ENCODE results near the gene MAP2K2. TPM values are rescaled to one million over a fixed set of nuclear protein-coding genes. Genes with fewer than 3 reads are reported as not detected.

MAP2K2 gene
- total and polyA plus RNA-seq, 9 of the 15 experiments (the other 6 are each of a cell fraction or from before 2014, with no cell fraction given), result 1.0 to 151 (median 58.3) TPM

DNA sequence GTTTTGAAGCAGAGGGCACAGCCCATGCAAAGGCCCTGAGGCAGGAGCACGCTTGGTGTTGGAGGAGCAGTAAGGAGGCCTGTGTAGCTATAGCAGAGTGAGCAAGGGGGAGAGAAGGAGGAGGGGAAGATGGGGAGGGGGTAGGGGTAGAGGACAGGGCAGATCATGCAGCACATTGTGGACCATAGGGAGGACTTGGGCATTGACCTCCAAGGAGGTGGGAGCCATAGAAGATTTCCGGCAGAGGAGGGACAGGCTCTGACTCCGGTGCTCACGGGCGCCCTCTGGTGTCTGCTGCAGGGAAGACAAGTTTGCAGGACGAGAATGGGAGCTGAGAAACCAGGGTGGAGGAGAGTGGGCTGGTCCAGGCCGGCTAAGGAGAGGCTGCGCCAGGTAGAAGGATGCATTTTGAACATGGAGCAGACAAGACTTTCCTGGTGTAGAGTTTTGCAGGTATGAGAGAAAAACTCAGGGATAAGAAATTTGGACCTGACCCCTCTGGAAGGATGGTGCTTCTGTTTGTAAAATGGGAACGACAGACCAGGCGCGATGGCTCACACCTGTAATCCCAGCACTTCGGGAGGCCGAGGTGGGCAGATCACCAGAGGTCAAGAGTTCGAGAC is 15.8 kb upstream of the MAP2K2 start:
- intact Hi-C loops (cut with micrococcal nuclease), result loop anchor here (1.0 to 5.0 kb wide), 3 partner anchors 47 to 152 kb away; partner anchors contain the start of gene EEF2
- Histone ChIP-seq H3K27me3 (ENCODE audit: control insufficient read depth in 2 of 2, insufficient read depth in 2 of 2, low read length in 2 of 2) (no peaks in the 10 kb centered on the region; a peak in 1 of 5 replicates), H3K36me3 (ENCODE audit: control insufficient read depth, insufficient read depth, low read length) (no peaks in the 10 kb centered on the region), H3K79me2 (ENCODE audit: control insufficient read depth, insufficient read depth, low read length) (no peaks in the 10 kb centered on the region), H2AFZ (ENCODE audit: low read depth, low read length) (peak overlapping the region; percentile 30; the same call in 1 of the 2 replicates), H3K9me3 (replicated peaks; ENCODE audit: control insufficient read depth, insufficient read depth, low read depth, low read length) (no peaks in the 10 kb centered on the region), H3K9me1 (ENCODE audit: control insufficient read depth, insufficient read depth, low read length) (no peaks in the 10 kb centered on the region), H3K9ac (ENCODE audit: insufficient read depth in 1 of 2, low read depth in 2 of 2, low read length in 2 of 2) (no peak overlapping the region), H3K4me3 (no peak overlapping the region), H3K4me1 (replicated peaks in 1 of 2; ENCODE audit: control insufficient read depth in 2 of 2, insufficient read depth in 2 of 2, low read length in 2 of 2) (peaks cover 0 to 12% of the 10 kb centered on the region in 2 experiments; a peak in 2 of 5 replicates), H4K20me1 (replicated peaks; ENCODE audit: control insufficient read depth, insufficient read depth, low read length) (no peaks in the 10 kb centered on the region), H3K27ac (ENCODE audit: extremely low read depth, low read depth, low read length) (no peak overlapping the region), H3K4me2 (ENCODE audit: insufficient read depth, low read length) (no peak overlapping the region; the same call in 1 of the 2 replicates)
- BruUV-seq (replicated peaks), result no TSS peak
- ChIA-PET POLR2A (interaction anchor here (0.5 to 2.0 kb wide), 5 partner anchors 14 to 620 kb away, joined by 3 to 9 read pairs (median 5); partner anchors contain the start of genes CREB3L3 and EEF2), CTCF (ENCODE audit: low intra/inter-chr PET ratio) (interaction anchor here (0.7 to 1.2 kb wide), 3 partner anchors 25 to 152 kb away, joined by 4 read pairs; no protein-coding TSS in a partner anchor)
- peak; percentile 85 for FAIRE-seq
- peak; percentile 82 to 86 (median 84) for DNase-seq (ENCODE audit: extremely low read depth in 1 of 4, low spot score in 3 of 4)
- ATAC-seq, result peak; percentile 98
- 25% methylated on average over 14 of the region's 14 CpGs for WGBS (ENCODE audit: insufficient coverage, low coverage, missing lambda C conversion rate)
- in situ Hi-C loops (cut with MboI), result no loop called here
- no peak for TF ChIP-seq KLF10 (CRISPR knock-in tag; IDR thresholded peaks at IDR 0.05)
- TF ChIP-seq MTA3 (IDR thresholded peaks at IDR 0.05; ENCODE audit: borderline replicate concordance), result no peak
- no peak for TF ChIP-seq SETDB1 (IDR thresholded peaks at IDR 0.05; ENCODE audit: low read length)
- TF ChIP-seq ZNF766 (CRISPR knock-in tag; conservative IDR thresholded peaks at IDR 0.05), result peak; percentile 79
- peak; percentile 88; the same call in 1 of the 2 replicates for TF ChIP-seq HDGF (IDR thresholded peaks at IDR 0.05)
- no peak for TF ChIP-seq MEF2D (tag; conservative IDR thresholded peaks at IDR 0.05; ENCODE audit: low read depth)
- TF ChIP-seq ZNF263 (CRISPR knock-in tag; IDR thresholded peaks at IDR 0.05; ENCODE audit: borderline replicate concordance), result peak; percentile 88
- TF ChIP-seq ADNP (tag; IDR thresholded peaks at IDR 0.05), result peak; percentile 61; the same call in 1 of the 2 replicates
- TF ChIP-seq CBX1 (IDR thresholded peaks at IDR 0.05; ENCODE audit: low read depth), result peak; percentile 48; the same call in 1 of the 2 replicates
- TF ChIP-seq CREB5 (CRISPR knock-in tag; IDR thresholded peaks at IDR 0.05), result no peak
- 0 out of 2 replicates have a peak, but pooled peaks have one; percentile 40 for TF ChIP-seq EHMT2 (IDR thresholded peaks at IDR 0.05)
- TF ChIP-seq, protein P1, sequence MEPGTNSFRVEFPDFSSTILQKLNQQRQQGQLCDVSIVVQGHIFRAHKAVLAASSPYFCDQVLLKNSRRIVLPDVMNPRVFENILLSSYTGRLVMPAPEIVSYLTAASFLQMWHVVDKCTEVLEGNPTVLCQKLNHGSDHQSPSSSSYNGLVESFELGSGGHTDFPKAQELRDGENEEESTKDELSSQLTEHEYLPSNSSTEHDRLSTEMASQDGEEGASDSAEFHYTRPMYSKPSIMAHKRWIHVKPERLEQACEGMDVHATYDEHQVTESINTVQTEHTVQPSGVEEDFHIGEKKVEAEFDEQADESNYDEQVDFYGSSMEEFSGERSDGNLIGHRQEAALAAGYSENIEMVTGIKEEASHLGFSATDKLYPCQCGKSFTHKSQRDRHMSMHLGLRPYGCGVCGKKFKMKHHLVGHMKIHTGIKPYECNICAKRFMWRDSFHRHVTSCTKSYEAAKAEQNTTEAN (CRISPR knock-in tag; IDR thresholded peaks at IDR 0.05), result no peak
- TF ChIP-seq BCOR (IDR thresholded peaks at IDR 0.05), result peak; percentile 96
- 0 out of 2 replicates have a peak, but pooled peaks have one; percentile 39 for TF ChIP-seq HLTF (IDR thresholded peaks at IDR 0.05)
- no peak for TF ChIP-seq ATF6 (CRISPR knock-in tag; IDR thresholded peaks at IDR 0.05)
- 0 out of 2 replicates have a peak, but pooled peaks have one; percentile 11 for TF ChIP-seq ELF4 (CRISPR knock-in tag; IDR thresholded peaks at IDR 0.05)
- TF ChIP-seq SOX6 (IDR thresholded peaks at IDR 0.05), result no peak
- TF ChIP-seq ZNF431 (CRISPR knock-in tag; IDR thresholded peaks at IDR 0.05), result no peak
